HepG2 (cell line): Measurements from ENCODE around the gene KRT82. TPM values are rescaled to one million over a fixed set of nuclear protein-coding genes. Genes with fewer than 3 reads are reported as not detected.

Experiments used
- ATAC-seq: fragments of 200-7000 bp; cut with Tn5 transposase; 3 replicates; pipeline ENCODE4 v1.9.1; 2020; ENCODE audit warnings: mild to moderate bottlenecking, moderate library complexity
- BruUV-seq: library from RNA; stranded (reverse); fragments of 400-500 nt; replicated peaks from 2 replicates; lab custom pipeline; 2021; lab: Mats Ljungman, UMichigan
- CTCF ChIA-PET: fragments of 300-600 bp; formaldehyde crosslinking; extraction: SDS; loops from one replicate; lab custom pipeline; 2021; ENCODE audit warnings: low total read pairs, inconsistent platforms, low intra/inter-chr PET ratio; lab: Yijun Ruan, JAX
- POLR2A ChIA-PET: fragments of 350-600 bp; sonication (Branson Sonifier 250); formaldehyde crosslinking; loops from one replicate; lab custom pipeline; 2020; ENCODE audit warnings: antibody characterized with exemption, inconsistent platforms; lab: Yijun Ruan, JAX
- DNase-seq: peaks from one replicate; pipeline ENCODE4 v3.0.0-alpha.2; 2015; ENCODE audit warnings: low spot score
- FAIRE-seq: peaks from 3 replicates; lab custom pipeline; 2011; peaks lifted over from hg19 to GRCh38; lab: Jason Lieb, UNC
- H2AFZ ChIP-seq: one replicate; pipeline ENCODE4 v1.6.1; 2011; ENCODE audit warnings: low read length, inconsistent platforms
- H3K27ac ChIP-seq: fragments of 300-600 bp; 3 replicates; pipeline ENCODE4 v1.8.0; 2011; ENCODE audit warnings: mixed run types, mild to moderate bottlenecking, mixed read lengths, low read length, inconsistent platforms; ENCODE audit not compliant: insufficient read depth; ENCODE audit errors: extremely low read length
- H3K27me3 ChIP-seq, 2 experiments: fragments of 200-600 bp in 1 of 2; 2 replicates in 1 of 2; 3 replicates in 1 of 2; pipeline versions ENCODE4 v1.6.0 to v1.8.0; 2011; ENCODE audit warnings: low read length in 2 of 2, mild to moderate bottlenecking in 2 of 2, moderate library complexity in 2 of 2, inconsistent platforms in 1 of 2; ENCODE audit not compliant: insufficient read depth in 2 of 2, control insufficient read depth in 1 of 2
- H3K36me3 ChIP-seq, 2 experiments: fragments of 200-600 bp in 1 of 2; replicated peaks in 1 of 2; 2 replicates in 1 of 2; 3 replicates in 1 of 2; pipeline versions ENCODE4 v1.5.1 to v1.8.0; 2011; ENCODE audit warnings: low read length in 2 of 2, inconsistent platforms in 1 of 2; ENCODE audit not compliant: insufficient read depth in 2 of 2, control insufficient read depth in 1 of 2
- H3K4me1 ChIP-seq: 2 replicates; pipeline ENCODE4 v1.5.1; 2012; ENCODE audit warnings: low read length, inconsistent platforms; ENCODE audit not compliant: insufficient read depth
- H3K4me2 ChIP-seq: 2 replicates; pipeline ENCODE4 v1.6.0; 2011; ENCODE audit warnings: low read depth, low read length, inconsistent platforms
- H3K4me3 ChIP-seq, 3 experiments: fragments of 200-600 bp in 1 of 3; sonication (generic), shearing (Covaris generic) in 1 of 3; replicated peaks in 1 of 3; 2 replicates each; pipeline ENCODE4 v1.5.1; 2011 to 2016; ENCODE audit warnings: low read length in 3 of 3, inconsistent platforms in 2 of 3, low read depth in 2 of 3, mild to moderate bottlenecking in 2 of 3, control low read depth in 1 of 3, mixed read lengths in 1 of 3; ENCODE audit not compliant: insufficient read depth in 1 of 3
- H3K79me2 ChIP-seq: one replicate; pipeline ENCODE4 v1.6.1; 2011; ENCODE audit warnings: low read length, inconsistent platforms; ENCODE audit not compliant: insufficient read depth
- H3K9ac ChIP-seq: 2 replicates; pipeline ENCODE4 v1.6.0; 2011; ENCODE audit warnings: mild to moderate bottlenecking, low read depth, low read length, inconsistent platforms; ENCODE audit not compliant: insufficient read depth
- H3K9me3 ChIP-seq: 2 replicates; pipeline ENCODE4 v1.5.1; 2012; ENCODE audit warnings: mild to moderate bottlenecking, low read length
- H4K20me1 ChIP-seq: 2 replicates; pipeline ENCODE4 v1.6.0; 2011; ENCODE audit warnings: inconsistent platforms, mild to moderate bottlenecking, low read length, moderate library complexity; ENCODE audit not compliant: insufficient read depth
- ADNP ChIP-seq: sonication (generic); formaldehyde crosslinking; IDR thresholded peaks from 2 replicates; pipeline ENCODE4 v1.4.0; 2020; ENCODE audit warnings: missing genetic modification reagents
- CCDC6 ChIP-seq: sonication (generic); formaldehyde crosslinking; IDR thresholded peaks from 2 replicates; pipeline ENCODE4 v1.8.1; 2022; ENCODE audit warnings: mild to moderate bottlenecking, missing genetic modification reagents, moderate library complexity
- FIP1L1 ChIP-seq: fragments of 200-400 bp; formaldehyde crosslinking; IDR thresholded peaks from 2 replicates; pipeline ENCODE4 v1.6.1; 2018; ENCODE audit warnings: low read depth, mild to moderate bottlenecking, low read length, moderate library complexity, borderline replicate concordance; ENCODE audit not compliant: insufficient read depth
- JDP2 ChIP-seq: sonication (generic); formaldehyde crosslinking; IDR thresholded peaks from 2 replicates; pipeline ENCODE4 v1.8.1; 2022; ENCODE audit warnings: missing genetic modification reagents, borderline replicate concordance
- KAT7 ChIP-seq: IDR thresholded peaks from 2 replicates; pipeline ENCODE4 v1.6.1; 2018; ENCODE audit warnings: borderline replicate concordance, missing compliant biosample characterization
- KLF12 ChIP-seq: sonication (generic); formaldehyde crosslinking; IDR thresholded peaks from 2 replicates; pipeline ENCODE4 v1.4.0; 2020; ENCODE audit warnings: missing genetic modification reagents, borderline replicate concordance
- SMAD3 ChIP-seq: sonication (generic); formaldehyde crosslinking; IDR thresholded peaks from 2 replicates; pipeline ENCODE4 v1.4.0; 2020; ENCODE audit warnings: missing genetic modification reagents
- SMARCC2 ChIP-seq: fragments of 450-650 bp; IDR thresholded peaks from 2 replicates; pipeline ENCODE4 v1.6.1; 2017; ENCODE audit warnings: antibody characterized with exemption, mild to moderate bottlenecking
- SMC3 ChIP-seq: IDR thresholded peaks from 2 replicates; pipeline ENCODE4 v1.6.1; 2011; ENCODE audit warnings: low read length, improper control_type of control experiment
- TAF15 ChIP-seq: fragments of 200-400 bp; formaldehyde crosslinking; IDR thresholded peaks from one replicate; pipeline ENCODE4 v1.6.1; 2018; ENCODE audit warnings: mild to moderate bottlenecking, low read depth, low read length; ENCODE audit not compliant: poor library complexity, severe bottlenecking
- TCF7L2 ChIP-seq: IDR thresholded peaks from 2 replicates; pipeline ENCODE4 v1.6.1; 2011; ENCODE audit warnings: mild to moderate bottlenecking, low read depth, low read length, moderate library complexity
- ZBTB1 ChIP-seq: sonication (generic); formaldehyde crosslinking; IDR thresholded peaks from 2 replicates; pipeline ENCODE4 v1.4.0; 2020; ENCODE audit warnings: missing genetic modification reagents, borderline replicate concordance
- ZNF605 ChIP-seq: sonication (generic); formaldehyde crosslinking; IDR thresholded peaks from 2 replicates; pipeline ENCODE4 v1.8.0; 2022; ENCODE audit warnings: mild to moderate bottlenecking, missing genetic modification reagents
- ZNF780A ChIP-seq: sonication (generic); formaldehyde crosslinking; IDR thresholded peaks from 2 replicates; pipeline ENCODE4 v1.8.0; 2022; ENCODE audit warnings: mild to moderate bottlenecking, missing genetic modification reagents, moderate library complexity
- WGBS: methylation state at CpG from one replicate; pipeline ENCODE4 v1.1.6; 2017; ENCODE audit warnings: low lambda C conversion rate; 5-methylcytosine and 5-hydroxymethylcytosine counted together
- in situ Hi-C: cut with HindIII; loops from 2 replicates; pipeline ENCODE4 v1.10.0; 2017; ENCODE audit warnings: low pct_unique_long_range_greater_than_20kb; ENCODE audit not compliant: extremely low pct_ligation_motif_present
- intact Hi-C: fragments of 100-400 bp; cut with micrococcal nuclease; formaldehyde crosslinking; loops from one replicate; pipeline ENCODE4 v1.10.0; 2022; ENCODE audit not compliant: unreplicated experiment
- polyA plus RNA-seq, 8 experiments: library from polyadenylated mRNA; depleted of rRNA in 3 of 8; stranded (reverse) in 7 of 8; unstranded in 1 of 8; fragments of >200 nt; fragmentation: Illumina TruSeq in 4 of 8; extraction: Trizol in 4 of 8; gene quantifications; 2 replicates each; pipeline versions ENCODE4 v1.2.1 to v1.2.3, GENCODE V29; 2011 to 2016; ENCODE audit warnings: low read depth in 4 of 8, missing spikeins in 1 of 8, mixed read lengths in 1 of 8; ENCODE audit not compliant: insufficient read depth in 1 of 8
- total RNA-seq, 5 experiments: library from RNA; depleted of rRNA; stranded (reverse); fragments of >200 nt; fragmentation: Illumina TruSeq; extraction: Trizol; gene quantifications; 2 replicates each; pipeline ENCODE4 v1.2.3, GENCODE V29; 2016; ENCODE audit warnings: low read depth in 1 of 5
- TF ChIP-seq, protein P1 (sequence below): sonication (generic); formaldehyde crosslinking; IDR thresholded peaks from 2 replicates; pipeline ENCODE4 v1.5.1; 2020; ENCODE audit warnings: missing genetic modification reagents, mild to moderate bottlenecking, borderline replicate concordance
- TF ChIP-seq, protein P2 (sequence below): sonication (generic); formaldehyde crosslinking; IDR thresholded peaks from 2 replicates; pipeline ENCODE4 v1.4.0; 2020; ENCODE audit warnings: missing genetic modification reagents
- TF ChIP-seq, protein P3 (sequence below): sonication (generic); formaldehyde crosslinking; IDR thresholded peaks from 2 replicates; pipeline ENCODE4 v1.5.0; 2020; ENCODE audit warnings: missing genetic modification reagents
- TF ChIP-seq, protein P4 (sequence below): IDR thresholded peaks from 2 replicates; pipeline ENCODE4 v1.6.1; 2016; ENCODE audit warnings: missing genetic modification reagents, missing compliant biosample characterization

Gene KRT82
- total and polyA plus RNA-seq, 2 of the 13 experiments (the other 11 are each of a cell fraction or from before 2014, with no cell fraction given) = not detected

DNA sequence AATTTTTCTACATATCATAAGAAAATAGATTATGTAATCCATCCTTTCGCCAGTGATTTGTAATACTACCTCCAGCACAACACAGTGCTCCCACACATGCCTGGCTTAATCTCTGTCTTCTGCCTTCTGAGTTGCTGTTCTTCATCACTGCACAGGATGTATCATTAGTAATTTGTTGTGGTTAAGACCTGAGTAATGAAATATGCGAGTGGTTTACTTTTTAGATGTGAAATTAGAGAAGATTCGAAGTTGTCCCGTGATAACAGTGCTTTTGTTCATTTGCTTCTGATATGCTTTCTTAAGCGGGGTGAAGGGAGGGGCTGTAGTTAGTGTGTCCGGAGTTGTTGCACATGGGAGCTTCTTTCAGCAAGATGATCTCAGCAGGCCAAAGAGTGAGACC is 56.9 kb downstream of the KRT82 start:
- H3K27ac ChIP-seq = no peak overlapping the region
- TF ChIP-seq, protein P1, sequence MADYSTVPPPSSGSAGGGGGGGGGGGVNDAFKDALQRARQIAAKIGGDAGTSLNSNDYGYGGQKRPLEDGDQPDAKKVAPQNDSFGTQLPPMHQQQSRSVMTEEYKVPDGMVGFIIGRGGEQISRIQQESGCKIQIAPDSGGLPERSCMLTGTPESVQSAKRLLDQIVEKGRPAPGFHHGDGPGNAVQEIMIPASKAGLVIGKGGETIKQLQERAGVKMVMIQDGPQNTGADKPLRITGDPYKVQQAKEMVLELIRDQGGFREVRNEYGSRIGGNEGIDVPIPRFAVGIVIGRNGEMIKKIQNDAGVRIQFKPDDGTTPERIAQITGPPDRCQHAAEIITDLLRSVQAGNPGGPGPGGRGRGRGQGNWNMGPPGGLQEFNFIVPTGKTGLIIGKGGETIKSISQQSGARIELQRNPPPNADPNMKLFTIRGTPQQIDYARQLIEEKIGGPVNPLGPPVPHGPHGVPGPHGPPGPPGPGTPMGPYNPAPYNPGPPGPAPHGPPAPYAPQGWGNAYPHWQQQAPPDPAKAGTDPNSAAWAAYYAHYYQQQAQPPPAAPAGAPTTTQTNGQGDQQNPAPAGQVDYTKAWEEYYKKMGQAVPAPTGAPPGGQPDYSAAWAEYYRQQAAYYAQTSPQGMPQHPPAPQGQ (CRISPR knock-in tag) = no peak
- TF ChIP-seq, protein P2, sequence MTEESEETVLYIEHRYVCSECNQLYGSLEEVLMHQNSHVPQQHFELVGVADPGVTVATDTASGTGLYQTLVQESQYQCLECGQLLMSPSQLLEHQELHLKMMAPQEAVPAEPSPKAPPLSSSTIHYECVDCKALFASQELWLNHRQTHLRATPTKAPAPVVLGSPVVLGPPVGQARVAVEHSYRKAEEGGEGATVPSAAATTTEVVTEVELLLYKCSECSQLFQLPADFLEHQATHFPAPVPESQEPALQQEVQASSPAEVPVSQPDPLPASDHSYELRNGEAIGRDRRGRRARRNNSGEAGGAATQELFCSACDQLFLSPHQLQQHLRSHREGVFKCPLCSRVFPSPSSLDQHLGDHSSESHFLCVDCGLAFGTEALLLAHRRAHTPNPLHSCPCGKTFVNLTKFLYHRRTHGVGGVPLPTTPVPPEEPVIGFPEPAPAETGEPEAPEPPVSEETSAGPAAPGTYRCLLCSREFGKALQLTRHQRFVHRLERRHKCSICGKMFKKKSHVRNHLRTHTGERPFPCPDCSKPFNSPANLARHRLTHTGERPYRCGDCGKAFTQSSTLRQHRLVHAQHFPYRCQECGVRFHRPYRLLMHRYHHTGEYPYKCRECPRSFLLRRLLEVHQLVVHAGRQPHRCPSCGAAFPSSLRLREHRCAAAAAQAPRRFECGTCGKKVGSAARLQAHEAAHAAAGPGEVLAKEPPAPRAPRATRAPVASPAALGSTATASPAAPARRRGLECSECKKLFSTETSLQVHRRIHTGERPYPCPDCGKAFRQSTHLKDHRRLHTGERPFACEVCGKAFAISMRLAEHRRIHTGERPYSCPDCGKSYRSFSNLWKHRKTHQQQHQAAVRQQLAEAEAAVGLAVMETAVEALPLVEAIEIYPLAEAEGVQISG = no peak
- TF ChIP-seq, protein P3, sequence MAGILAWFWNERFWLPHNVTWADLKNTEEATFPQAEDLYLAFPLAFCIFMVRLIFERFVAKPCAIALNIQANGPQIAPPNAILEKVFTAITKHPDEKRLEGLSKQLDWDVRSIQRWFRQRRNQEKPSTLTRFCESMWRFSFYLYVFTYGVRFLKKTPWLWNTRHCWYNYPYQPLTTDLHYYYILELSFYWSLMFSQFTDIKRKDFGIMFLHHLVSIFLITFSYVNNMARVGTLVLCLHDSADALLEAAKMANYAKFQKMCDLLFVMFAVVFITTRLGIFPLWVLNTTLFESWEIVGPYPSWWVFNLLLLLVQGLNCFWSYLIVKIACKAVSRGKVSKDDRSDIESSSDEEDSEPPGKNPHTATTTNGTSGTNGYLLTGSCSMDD (CRISPR knock-in tag) = no peak
- TF ChIP-seq TCF7L2 (no peak), SMAD3 (CRISPR knock-in tag) (no peak), TAF15 (no peak), ZBTB1 (CRISPR knock-in tag) (no peak), SMARCC2 (no peak), ZNF605 (CRISPR knock-in tag) (no peak), KLF12 (CRISPR knock-in tag) (no peak), ZNF780A (CRISPR knock-in tag) (no peak), CCDC6 (CRISPR knock-in tag) (no peak), ADNP (CRISPR knock-in tag) (no peak), SMC3 (no peak), JDP2 (CRISPR knock-in tag) (no peak), KAT7 (no peak), FIP1L1 (no peak)
- TF ChIP-seq, protein P4, sequence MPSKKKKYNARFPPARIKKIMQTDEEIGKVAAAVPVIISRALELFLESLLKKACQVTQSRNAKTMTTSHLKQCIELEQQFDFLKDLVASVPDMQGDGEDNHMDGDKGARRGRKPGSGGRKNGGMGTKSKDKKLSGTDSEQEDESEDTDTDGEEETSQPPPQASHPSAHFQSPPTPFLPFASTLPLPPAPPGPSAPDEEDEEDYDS (CRISPR knock-in tag) = no peak
- H3K4me1 ChIP-seq = peaks cover 10% of the 10 kb centered on the region
- CTCF ChIA-PET = no interaction called here
- in situ Hi-C loops = no loop called here
- 10% methylated on average over 6 of the region's 6 CpGs for WGBS
- H3K4me3 ChIP-seq = no peak overlapping the region
- no peaks in the 10 kb centered on the region for H4K20me1 ChIP-seq
- H3K79me2 ChIP-seq = no peaks in the 10 kb centered on the region
- H3K9me3 ChIP-seq = no peaks in the 10 kb centered on the region
- peaks cover 0 to 33% of the 10 kb centered on the region in 2 experiments; a peak in 4 of 5 replicates for H3K27me3 ChIP-seq
- H3K36me3 ChIP-seq = no peaks in the 10 kb centered on the region
- no peak overlapping the region for H3K4me2 ChIP-seq
- no peak for FAIRE-seq
- no peak overlapping the region for H3K9ac ChIP-seq
- no peak for ATAC-seq
- no peak for DNase-seq
- POLR2A ChIA-PET = no interaction called here
- H2AFZ ChIP-seq = no peak overlapping the region
- intact Hi-C loops = no loop called here
- no TSS peak for BruUV-seq
